Neural progenitor cell (in vitro differentiated cells): Measurements from ENCODE around the gene LRFN4.

ENCODE experiments used
- CTCF ChIP-seq: fragments of 200-600 bp; sonication (generic); IDR thresholded peaks from 2 replicates; pipeline ENCODE4 v1.5.1; 2017; ENCODE audit warnings: antibody characterized with exemption, mild to moderate bottlenecking
- EZH2 ChIP-seq: fragments of 200-600 bp; sonication (generic); IDR thresholded peaks from 2 replicates; pipeline ENCODE4 v1.6.1; 2017; ENCODE audit warnings: antibody characterized with exemption, mild to moderate bottlenecking, moderate library complexity
- EZH2phosphoT487 ChIP-seq: fragments of 200-600 bp; sonication (generic); IDR thresholded peaks from 2 replicates; pipeline ENCODE4 v1.6.1; 2017; ENCODE audit warnings: antibody characterized with exemption

GRCh38 chr11:66859686-66860448 lies 3.0 kb downstream of the LRFN4 start:
- TF ChIP-seq CTCF, result no peak
- no peak for TF ChIP-seq EZH2
- no peak for TF ChIP-seq EZH2phosphoT487
